ENCODE measurements around the gene ACTR3C. TPM values are rescaled to one million over a fixed set of nuclear protein-coding genes. Genes with fewer than 3 reads are reported as not detected.

The ACTR3C gene
- total RNA-seq, result 0.11 TPM

DNA sequence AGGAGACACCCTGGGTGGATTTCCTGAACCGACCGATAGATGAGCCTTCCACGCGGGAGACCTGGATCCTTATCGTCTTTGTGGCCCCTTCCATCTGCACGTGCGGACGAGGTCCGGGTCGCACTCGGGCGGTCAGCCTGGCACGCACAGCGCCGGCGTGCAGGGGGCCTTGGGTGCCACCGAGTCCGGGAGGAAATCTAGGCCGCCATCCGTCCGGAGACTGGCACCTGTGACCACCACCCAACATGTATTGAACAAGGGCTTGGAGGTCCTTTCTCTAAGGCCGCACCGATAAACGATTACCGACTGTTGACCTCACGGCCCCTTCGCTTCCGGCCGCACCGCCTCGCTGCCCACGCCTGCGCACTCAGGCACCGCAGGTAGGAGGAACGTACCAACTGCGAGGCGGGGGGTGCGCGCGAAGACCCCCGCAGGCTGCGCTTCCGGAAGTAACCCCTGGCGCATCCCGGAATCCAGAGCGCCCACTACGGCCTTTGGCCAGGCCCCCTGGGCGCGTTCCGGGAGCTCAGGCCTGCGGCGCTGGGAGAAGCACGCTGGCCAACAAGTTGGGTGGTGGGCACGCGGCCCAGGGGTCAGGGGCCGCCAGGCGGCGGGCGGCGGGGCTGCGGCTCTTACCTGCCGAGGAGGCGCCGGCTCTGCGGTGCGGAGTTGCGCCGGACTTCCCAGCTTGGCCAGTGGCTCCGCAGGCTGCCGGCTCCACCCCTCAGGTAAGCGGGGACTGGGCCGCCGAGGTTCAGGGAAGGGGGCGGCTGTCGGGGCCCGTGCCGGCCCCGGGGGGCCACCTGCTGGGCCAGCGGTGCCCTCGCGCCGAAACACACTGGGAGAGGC, at the start of gene ACTR3C, which contains the start of gene LRRC61:
Gene ACTR3C, minus strand, starts transcription at position 713 of the 849 bp plus-strand sequence. CDS start 28,249 bp downstream, outside the sequence.
Gene LRRC61, plus strand, starts transcription at position 523 of the 849 bp plus-strand sequence. CDS start 13,507 bp downstream, outside the sequence.
- peaks cover 0 to 9% of the 10 kb centered on the region in 2 donors for H3K4me1 ChIP-seq
- DNase-seq (ENCODE audit: low spot score in 2 of 2), result no peak
- TF ChIP-seq, protein P1, sequence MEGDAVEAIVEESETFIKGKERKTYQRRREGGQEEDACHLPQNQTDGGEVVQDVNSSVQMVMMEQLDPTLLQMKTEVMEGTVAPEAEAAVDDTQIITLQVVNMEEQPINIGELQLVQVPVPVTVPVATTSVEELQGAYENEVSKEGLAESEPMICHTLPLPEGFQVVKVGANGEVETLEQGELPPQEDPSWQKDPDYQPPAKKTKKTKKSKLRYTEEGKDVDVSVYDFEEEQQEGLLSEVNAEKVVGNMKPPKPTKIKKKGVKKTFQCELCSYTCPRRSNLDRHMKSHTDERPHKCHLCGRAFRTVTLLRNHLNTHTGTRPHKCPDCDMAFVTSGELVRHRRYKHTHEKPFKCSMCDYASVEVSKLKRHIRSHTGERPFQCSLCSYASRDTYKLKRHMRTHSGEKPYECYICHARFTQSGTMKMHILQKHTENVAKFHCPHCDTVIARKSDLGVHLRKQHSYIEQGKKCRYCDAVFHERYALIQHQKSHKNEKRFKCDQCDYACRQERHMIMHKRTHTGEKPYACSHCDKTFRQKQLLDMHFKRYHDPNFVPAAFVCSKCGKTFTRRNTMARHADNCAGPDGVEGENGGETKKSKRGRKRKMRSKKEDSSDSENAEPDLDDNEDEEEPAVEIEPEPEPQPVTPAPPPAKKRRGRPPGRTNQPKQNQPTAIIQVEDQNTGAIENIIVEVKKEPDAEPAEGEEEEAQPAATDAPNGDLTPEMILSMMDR (IDR thresholded peaks at IDR 0.05), result no peak
- intact Hi-C loops (cut with DNase I), result no loop called here
- H3K27ac ChIP-seq, result peak within 1 kb of the TSS; percentile 22 to 65
- no peaks in the 10 kb centered on the region for H3K27me3 ChIP-seq
- H3K9me3 ChIP-seq, result no peaks in the 10 kb centered on the region
- peak within 1 kb of the TSS; percentile 65 to 77 for H3K4me3 ChIP-seq
- H3K36me3 ChIP-seq, result no peaks in the 10 kb centered on the region

GRCh38 chr7:150372271-150373048, 49.1 kb upstream of the ACTR3C start:
- intact Hi-C loops (cut with DNase I), result loop anchor here (10.0 kb wide), 2 partner anchors 658 to 1108 kb away; partner anchors contain the start of gene ZNF783
- H3K27ac ChIP-seq, result no peak overlapping the region
- TF ChIP-seq, protein P1 (IDR thresholded peaks at IDR 0.05), result no peak

DNA sequence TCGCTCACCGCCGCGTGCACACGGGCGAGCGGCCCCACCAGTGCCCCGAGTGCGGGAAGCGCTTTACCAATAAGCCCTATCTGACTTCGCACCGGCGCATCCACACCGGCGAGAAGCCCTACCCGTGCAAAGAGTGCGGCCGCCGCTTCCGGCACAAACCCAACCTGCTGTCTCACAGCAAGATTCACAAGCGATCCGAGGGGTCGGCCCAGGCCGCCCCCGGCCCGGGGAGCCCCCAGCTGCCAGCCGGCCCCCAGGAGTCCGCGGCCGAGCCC, 48.6 kb upstream of the ACTR3C start:
- intact Hi-C loops (cut with DNase I), result loop anchor here (10.0 kb wide), 2 partner anchors 657 to 1107 kb away; partner anchors contain the start of gene ZNF783
- TF ChIP-seq, protein P1 (IDR thresholded peaks at IDR 0.05), result no peak
- peaks cover 8 to 11% of the 10 kb centered on the region in 2 donors for H3K4me1 ChIP-seq
- no peaks in the 10 kb centered on the region for H3K27me3 ChIP-seq
- H3K27ac ChIP-seq, result no peak overlapping the region
- H3K4me3 ChIP-seq, result no peak overlapping the region
- peaks cover 29 to 47% of the 10 kb centered on the region in 2 donors for H3K36me3 ChIP-seq
- no peaks in the 10 kb centered on the region for H3K9me3 ChIP-seq
- DNase-seq (ENCODE audit: low spot score in 2 of 2), result peak in 1 of 2 donors; percentile 58

More at GRCh38 chr7:150372271-150373048, 49.1 kb upstream of the ACTR3C start:
- Histone ChIP-seq H3K4me3 (no peak overlapping the region), H3K9me3 (no peaks in the 10 kb centered on the region), H3K36me3 (peaks cover 29 to 47% of the 10 kb centered on the region in 2 donors), H3K4me1 (peaks cover 8 to 11% of the 10 kb centered on the region in 2 donors), H3K27me3 (no peaks in the 10 kb centered on the region)
- DNase-seq (ENCODE audit: low spot score in 2 of 2), result peak in 1 of 2 donors; percentile 56

DNA sequence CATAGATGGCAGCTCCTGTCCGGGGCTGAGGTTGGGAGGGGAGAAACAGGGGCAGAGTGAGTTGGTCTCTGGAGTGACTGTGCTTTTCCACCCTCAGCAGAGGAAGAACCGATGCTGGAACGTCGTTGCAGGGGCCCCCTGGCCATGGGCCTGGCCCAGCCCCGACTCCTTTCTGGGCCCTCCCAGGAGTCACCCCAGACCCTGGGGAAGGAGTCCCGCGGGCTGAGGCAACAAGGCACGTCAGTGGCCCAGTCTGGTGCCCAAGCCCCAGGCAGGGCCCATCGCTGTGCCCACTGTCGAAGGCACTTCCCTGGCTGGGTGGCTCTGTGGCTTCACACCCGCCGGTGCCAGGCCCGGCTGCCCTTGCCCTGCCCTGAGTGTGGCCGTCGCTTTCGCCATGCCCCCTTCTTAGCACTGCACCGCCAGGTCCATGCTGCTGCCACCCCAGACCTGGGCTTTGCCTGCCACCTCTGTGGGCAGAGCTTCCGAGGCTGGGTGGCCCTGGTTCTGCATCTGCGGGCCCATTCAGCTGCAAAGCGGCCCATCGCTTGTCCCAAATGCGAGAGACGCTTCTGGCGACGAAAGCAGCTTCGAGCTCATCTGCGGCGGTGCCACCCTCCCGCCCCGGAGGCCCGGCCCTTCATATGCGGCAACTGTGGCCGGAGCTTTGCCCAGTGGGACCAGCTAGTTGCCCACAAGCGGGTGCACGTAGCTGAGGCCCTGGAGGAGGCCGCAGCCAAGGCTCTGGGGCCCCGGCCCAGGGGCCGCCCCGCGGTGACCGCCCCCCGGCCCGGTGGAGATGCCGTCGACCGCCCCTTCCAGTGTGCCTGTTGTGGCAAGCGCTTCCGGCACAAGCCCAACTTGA, 48.0 kb upstream of the ACTR3C start:
- TF ChIP-seq, protein P1 (IDR thresholded peaks at IDR 0.05), result no peak
- peak overlapping the region in 1 of 2 donors; percentile 16 for H3K27ac ChIP-seq
- intact Hi-C loops (cut with DNase I), result loop anchor here (10.0 kb wide), 2 partner anchors 657 to 1107 kb away; partner anchors contain the start of gene ZNF783
- peak in 1 of 2 donors; percentile 63 for DNase-seq (ENCODE audit: low spot score in 2 of 2)
- peaks cover 29 to 47% of the 10 kb centered on the region in 2 donors for H3K36me3 ChIP-seq
- peaks cover 8 to 11% of the 10 kb centered on the region in 2 donors for H3K4me1 ChIP-seq
- no peaks in the 10 kb centered on the region for H3K9me3 ChIP-seq
- H3K27me3 ChIP-seq, result no peaks in the 10 kb centered on the region
- no peak overlapping the region for H3K4me3 ChIP-seq
